Adipocyte (in vitro differentiated cells): ENCODE measurements around the gene ASTL.

Source experiments
- DNase-seq: peaks from one replicate; pipeline ENCODE4 v3.0.0-alpha.2; 2015; ENCODE audit warnings: low read depth
- H3K27me3 ChIP-seq: replicated peaks from 2 replicates; pipeline ENCODE4 v1.7.0; 2013; ENCODE audit warnings: mild to moderate bottlenecking, low read length, moderate library complexity; ENCODE audit not compliant: control insufficient read depth, insufficient read depth
- H3K36me3 ChIP-seq: 2 replicates; pipeline ENCODE4 v1.7.0; 2013; ENCODE audit warnings: low read length, mild to moderate bottlenecking, moderate library complexity; ENCODE audit not compliant: control insufficient read depth, insufficient read depth, severe bottlenecking
- H3K4me1 ChIP-seq: 2 replicates; pipeline ENCODE4 v1.7.0; 2013; ENCODE audit warnings: mild to moderate bottlenecking, low read length, moderate library complexity; ENCODE audit not compliant: control insufficient read depth, insufficient read depth
- H3K4me3 ChIP-seq: 2 replicates; pipeline ENCODE4 v1.7.0; 2013; ENCODE audit warnings: mild to moderate bottlenecking, low read length, moderate library complexity
- H3K9ac ChIP-seq: 2 replicates; pipeline ENCODE4 v1.7.0; 2013; ENCODE audit warnings: mild to moderate bottlenecking, low read length, moderate library complexity
- H3K9me3 ChIP-seq: 2 replicates; pipeline ENCODE4 v1.7.0; 2013; ENCODE audit warnings: mild to moderate bottlenecking, low read length, moderate library complexity; ENCODE audit not compliant: control insufficient read depth

Gene ASTL

DNA sequence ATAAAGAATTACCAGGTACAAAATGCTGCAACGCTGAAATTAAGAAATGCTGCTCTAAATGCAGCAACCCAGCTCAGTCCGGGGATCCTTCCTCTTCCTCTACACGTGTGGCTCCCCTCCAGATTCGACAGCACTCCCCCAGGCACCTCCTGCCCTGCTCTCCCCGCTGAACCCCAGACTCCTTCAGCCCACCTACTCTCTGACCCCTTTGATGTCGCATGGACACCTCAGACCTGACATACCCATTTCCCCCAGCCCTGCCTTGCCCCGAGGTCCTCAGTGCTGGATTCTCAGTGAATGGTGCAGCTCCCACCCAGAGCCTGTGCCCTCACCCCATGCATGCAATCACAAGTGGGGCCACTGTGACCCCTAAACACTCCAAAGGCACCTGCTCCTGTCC lies 17.3 kb downstream of the ASTL start:
- Histone ChIP-seq H3K4me1 (no peaks in the 10 kb centered on the region), H3K9ac (no peak overlapping the region), H3K9me3 (no peaks in the 10 kb centered on the region), H3K4me3 (no peak overlapping the region), H3K27me3 (peaks cover 78% of the 10 kb centered on the region), H3K36me3 (no peaks in the 10 kb centered on the region)
- no peak for DNase-seq

DNA sequence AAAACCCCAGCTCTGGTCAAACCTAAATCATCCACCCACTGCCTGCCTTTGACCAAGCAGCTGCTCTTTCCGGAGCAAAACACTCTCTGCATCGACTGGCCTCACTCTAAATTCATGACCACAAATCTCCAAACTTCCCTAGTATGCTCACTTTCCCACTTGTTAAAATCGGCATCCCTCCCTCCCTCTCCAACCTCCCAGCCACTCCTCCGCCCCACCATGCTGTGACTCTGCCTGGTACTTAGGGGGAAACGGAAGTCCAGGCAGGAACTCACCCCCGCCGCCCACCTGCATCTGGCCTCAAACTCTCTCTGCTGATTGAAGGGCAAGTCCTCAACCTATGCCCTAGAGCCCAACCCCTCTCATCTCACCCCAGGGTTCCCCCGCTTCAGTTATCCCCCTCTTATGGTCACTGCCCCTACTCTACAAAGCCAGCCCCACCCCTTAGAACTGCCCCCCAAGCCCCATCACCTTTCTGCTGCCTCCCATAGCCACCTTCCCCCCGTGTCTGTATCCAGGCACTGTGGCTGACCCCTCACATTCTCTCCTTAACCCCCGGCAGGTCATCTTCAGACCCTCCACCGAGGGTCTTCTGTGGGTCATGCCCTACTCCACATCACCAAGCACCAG lies 18.1 kb downstream of the ASTL start:
- peaks cover 73% of the 10 kb centered on the region for H3K27me3 ChIP-seq

DNA sequence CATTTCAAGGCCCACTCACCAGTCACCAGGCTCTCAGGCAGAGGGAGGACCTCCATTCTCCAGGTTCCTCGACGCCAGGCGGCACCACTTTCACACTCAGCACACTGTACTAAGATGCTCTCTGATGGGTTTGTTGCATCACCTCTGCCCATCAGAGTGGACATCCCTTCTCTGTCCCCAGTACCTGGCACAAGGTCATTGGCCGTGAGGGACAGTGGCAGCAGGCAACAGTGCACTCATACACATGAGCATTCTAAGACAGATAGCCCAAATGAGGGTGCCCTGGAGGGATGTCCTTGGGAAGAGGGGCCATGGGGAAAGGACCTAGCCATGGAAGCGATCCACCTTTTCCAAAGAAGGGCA lies 18.9 kb downstream of the ASTL start:
- DNase-seq: no peak
- Histone ChIP-seq H3K9me3 (no peaks in the 10 kb centered on the region), H3K36me3 (no peaks in the 10 kb centered on the region), H3K4me3 (no peak overlapping the region), H3K4me1 (no peaks in the 10 kb centered on the region), H3K27me3 (peaks cover 66% of the 10 kb centered on the region), H3K9ac (no peak overlapping the region)

More for the DNA sequence above, 18.1 kb downstream of the ASTL start:
- Histone ChIP-seq H3K4me3 (no peak overlapping the region), H3K9ac (no peak overlapping the region), H3K36me3 (no peaks in the 10 kb centered on the region), H3K9me3 (no peaks in the 10 kb centered on the region), H3K4me1 (no peaks in the 10 kb centered on the region)
- no peak for DNase-seq

DNA sequence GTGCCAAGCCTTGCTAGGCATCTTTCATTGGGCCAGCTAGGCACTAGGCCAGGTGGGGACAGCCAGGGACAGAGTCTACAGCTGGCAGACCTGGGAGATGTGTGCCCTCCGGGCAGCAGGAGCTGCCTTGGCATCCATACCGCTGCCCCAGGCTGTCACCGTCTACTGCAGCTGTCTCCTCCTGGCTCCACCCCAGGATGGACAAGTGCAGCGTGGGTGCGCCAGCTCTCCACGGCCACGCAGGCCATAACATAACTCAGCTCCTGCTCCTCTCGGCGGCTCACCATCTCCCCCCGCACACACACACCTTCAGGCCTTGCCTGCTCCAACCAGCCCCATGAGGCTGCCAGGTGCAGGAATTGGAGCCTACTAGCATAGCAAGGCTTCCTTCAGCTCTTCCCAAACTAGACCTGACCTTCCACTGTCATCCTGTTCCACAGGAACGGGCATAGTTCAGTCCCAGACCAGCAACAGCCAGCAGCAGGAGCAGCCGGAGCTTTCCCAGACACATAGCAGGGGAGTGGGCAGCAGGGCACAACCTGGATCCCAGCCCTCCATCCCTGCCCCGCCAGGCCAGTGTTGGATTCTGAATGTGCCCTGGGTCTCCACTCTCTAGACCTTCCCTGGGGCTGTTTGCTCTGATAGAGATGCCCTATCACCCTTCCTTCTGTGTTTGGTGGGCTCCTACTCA lies 19.5 kb downstream of the ASTL start:
- H3K9ac ChIP-seq: no peak overlapping the region
- H3K36me3 ChIP-seq: no peaks in the 10 kb centered on the region
- no peaks in the 10 kb centered on the region for H3K9me3 ChIP-seq
- no peaks in the 10 kb centered on the region for H3K4me1 ChIP-seq
- peaks cover 70% of the 10 kb centered on the region for H3K27me3 ChIP-seq
- no peak overlapping the region for H3K4me3 ChIP-seq
- no peak for DNase-seq

DNA sequence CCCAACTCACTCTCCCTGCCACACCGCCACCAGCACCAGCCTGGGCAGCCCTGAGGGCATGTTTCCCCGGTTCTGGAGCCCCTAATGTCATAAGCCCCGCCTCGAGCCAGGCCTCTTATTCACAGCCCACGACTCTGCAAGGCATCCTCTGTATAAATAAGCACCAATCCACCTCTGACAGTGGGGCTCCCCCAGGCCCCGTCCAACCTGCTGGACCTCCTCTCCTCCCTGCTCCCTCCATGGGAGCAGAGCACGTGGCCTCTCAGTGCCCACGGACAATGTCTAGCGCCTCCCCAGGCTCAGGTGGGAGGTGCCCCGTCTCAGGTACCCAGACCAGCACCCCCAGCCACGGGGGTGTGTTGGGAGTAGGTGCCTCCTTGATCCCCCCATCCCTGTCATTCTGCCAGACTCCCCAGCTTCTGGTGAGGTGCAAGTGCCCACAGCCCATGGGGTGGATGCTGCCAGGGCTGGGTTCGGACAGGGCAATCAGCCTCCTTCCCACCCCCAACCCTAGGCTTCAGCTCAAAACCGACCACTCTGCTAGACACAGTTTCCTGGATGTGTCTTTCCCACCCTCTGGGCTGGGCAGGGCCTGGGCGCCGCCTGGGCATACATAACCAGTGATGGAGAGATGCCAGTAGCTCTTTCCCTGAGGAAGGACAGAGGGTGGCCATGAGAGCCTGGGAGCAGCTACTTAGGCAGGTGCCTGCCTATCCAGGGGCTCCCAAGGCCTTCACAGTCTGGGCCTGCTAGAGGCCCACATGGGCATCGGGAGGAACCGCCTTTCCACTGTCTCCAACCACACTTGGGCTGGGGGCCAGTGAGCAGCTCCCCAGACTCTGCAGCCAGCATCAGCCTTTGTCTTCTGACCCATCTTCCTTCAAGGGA lies 20.4 kb downstream of the ASTL start:
- no peak overlapping the region for H3K9ac ChIP-seq
- no peaks in the 10 kb centered on the region for H3K9me3 ChIP-seq
- H3K36me3 ChIP-seq: no peaks in the 10 kb centered on the region
- no peak for DNase-seq
- no peaks in the 10 kb centered on the region for H3K4me1 ChIP-seq
- H3K4me3 ChIP-seq: no peak overlapping the region
- H3K27me3 ChIP-seq: peaks cover 62% of the 10 kb centered on the region

DNA sequence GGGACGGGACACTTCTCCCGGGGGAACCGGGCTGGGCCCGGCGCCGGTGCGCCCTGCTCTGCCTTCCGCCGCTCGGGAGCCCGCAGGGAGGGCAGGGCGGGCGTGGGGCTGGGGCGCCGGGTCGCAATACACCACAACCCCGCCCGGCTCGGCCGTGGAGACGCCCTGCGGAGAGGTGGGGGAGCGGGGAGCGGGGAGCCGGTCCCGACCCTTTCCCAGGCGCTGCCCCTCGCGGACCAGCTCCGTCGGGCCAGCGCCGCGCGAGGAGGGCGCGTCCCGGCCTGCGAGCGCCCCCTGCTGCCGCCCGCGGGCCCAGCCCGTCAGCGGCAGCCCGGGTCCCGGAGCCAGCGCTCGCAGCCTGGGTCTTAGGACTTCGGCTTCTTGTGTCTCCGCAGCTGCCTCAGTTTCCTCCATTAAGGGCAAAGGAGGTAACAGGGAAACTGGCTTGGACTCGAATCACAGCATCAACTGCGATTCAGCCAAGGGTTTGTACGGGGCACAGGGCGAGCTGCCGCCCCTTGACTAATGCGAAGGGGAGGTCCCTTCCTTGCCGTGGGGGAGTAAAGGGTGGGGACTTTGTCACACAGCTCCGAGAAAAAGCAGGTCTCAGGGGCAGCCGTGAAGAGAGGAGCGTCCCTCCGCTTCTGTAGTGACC lies 21.3 kb downstream of the ASTL start:
- Histone ChIP-seq H3K4me1 (no peaks in the 10 kb centered on the region), H3K9me3 (no peaks in the 10 kb centered on the region), H3K9ac (peak overlapping the region; percentile 29), H3K27me3 (peaks cover 54% of the 10 kb centered on the region), H3K4me3 (peak overlapping the region; percentile 41), H3K36me3 (no peaks in the 10 kb centered on the region)
- DNase-seq: peak; percentile 78

DNA sequence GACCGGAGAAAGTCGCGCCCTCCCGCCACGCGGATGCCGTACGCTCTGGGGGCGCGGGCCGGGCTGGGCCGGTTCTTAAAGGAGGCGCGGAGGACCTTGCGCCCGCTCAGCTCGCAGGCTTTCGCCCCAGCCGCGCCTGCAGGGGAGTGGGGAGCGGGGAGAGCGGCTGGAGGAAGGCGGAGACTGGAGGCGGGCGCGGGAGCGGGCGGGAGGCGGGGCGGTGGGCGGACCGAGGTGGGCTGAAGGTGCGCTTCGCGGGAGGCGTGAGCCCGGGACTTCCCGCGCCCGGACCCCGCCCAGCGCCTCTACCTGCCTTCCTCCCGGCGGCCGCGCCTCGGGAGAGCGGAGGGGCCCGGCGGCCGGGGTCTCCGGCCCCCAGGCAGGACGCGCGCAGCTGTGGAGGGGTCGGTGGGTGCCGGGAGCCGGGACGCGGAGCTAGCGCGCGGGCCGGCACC lies 21.9 kb downstream of the ASTL start, which contains the start of gene ADRA2B:
TSS of gene ADRA2B (minus strand) at position 148 of the 455 bp plus-strand sequence. CDS start 422 bp downstream, outside the sequence.
- Histone ChIP-seq H3K4me3 (peak within 1 kb of the TSS; percentile 41), H3K9me3 (no peaks in the 10 kb centered on the region), H3K9ac (peak within 1 kb of the TSS; percentile 29), H3K4me1 (no peaks in the 10 kb centered on the region), H3K27me3 (peaks cover 49% of the 10 kb centered on the region), H3K36me3 (no peaks in the 10 kb centered on the region)
- peak; percentile 45 for DNase-seq

DNA sequence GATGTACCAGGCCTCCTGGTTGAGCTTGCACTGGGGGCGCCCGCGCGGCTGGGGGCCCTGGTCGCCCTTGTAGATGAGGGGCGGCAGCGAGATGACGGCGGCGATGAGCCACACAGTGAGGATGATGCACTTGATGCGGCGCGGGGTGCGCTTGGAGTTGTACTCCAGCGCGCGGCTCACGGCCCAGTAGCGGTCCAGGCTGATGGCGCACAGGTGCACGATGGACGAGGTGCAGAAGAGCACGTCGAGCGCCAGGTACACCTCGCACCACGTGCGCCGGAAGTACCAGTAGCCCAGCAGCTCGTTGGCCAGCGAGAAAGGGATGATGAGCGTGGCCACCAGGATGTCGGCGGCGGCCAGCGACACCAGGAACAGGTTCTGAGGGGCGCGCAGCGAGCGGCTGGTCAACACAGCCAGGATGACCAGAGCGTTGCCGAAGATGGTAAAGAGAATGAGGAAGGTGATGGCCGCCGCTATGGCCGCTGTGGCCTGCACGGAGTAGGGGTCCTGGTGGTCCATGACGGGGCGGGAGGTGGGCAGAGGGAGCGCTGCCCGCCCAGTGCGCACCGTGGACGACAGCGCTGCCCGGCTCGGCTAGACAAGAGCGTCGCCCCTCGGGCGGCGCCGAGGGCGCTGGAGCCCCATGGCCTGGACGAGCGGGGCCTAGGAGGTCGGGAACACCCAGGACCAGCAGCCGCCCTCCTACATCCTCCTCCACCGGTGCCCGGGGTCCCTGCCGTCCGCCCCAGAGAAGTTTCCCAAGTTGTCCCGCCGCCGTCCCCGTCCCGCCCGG lies 22.5 kb downstream of the ASTL start:
- H3K27me3 ChIP-seq: peaks cover 42% of the 10 kb centered on the region
- no peak overlapping the region for H3K9ac ChIP-seq
- H3K4me1 ChIP-seq: no peaks in the 10 kb centered on the region
- H3K9me3 ChIP-seq: no peaks in the 10 kb centered on the region
- peak overlapping the region; percentile 23 for H3K4me3 ChIP-seq
- H3K36me3 ChIP-seq: no peaks in the 10 kb centered on the region
- DNase-seq: no peak

DNA sequence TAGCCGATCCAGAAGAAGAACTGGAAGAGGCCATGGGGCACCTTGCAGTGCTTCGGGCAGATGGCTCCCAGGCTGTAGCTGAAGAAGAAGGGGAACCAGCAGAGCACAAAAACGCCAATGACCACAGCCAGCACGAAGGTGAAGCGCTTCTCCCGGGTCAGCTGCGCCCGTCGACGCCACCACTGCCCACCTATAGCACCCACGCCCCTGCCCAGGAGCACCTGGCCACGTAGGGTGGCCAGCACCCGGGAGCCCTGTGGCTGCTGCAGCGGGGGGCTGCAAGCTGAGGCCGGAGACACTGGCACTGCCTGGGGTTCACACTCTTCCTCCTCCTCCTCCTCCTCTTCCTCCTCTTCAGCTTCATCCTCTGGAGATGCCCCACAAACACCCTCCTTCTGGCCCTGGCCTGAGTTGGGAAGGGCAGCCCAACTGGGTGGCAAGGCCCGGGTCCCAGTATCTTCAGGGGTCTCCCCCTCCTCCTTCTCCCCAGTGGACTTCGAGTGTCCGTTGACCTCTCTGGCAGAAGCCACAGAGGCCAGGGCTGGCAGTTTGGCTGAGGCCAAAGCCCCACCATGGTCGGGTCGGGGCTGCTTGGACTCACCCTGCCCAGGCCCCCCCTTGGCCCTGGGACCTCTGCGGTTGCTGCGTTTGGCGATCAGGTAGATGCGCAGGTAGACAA lies 23.3 kb downstream of the ASTL start:
- H3K9ac ChIP-seq: no peak overlapping the region
- no peaks in the 10 kb centered on the region for H3K36me3 ChIP-seq
- H3K4me3 ChIP-seq: no peak overlapping the region
- H3K4me1 ChIP-seq: no peaks in the 10 kb centered on the region
- no peak for DNase-seq
- H3K9me3 ChIP-seq: no peaks in the 10 kb centered on the region
- H3K27me3 ChIP-seq: peaks cover 37% of the 10 kb centered on the region

DNA sequence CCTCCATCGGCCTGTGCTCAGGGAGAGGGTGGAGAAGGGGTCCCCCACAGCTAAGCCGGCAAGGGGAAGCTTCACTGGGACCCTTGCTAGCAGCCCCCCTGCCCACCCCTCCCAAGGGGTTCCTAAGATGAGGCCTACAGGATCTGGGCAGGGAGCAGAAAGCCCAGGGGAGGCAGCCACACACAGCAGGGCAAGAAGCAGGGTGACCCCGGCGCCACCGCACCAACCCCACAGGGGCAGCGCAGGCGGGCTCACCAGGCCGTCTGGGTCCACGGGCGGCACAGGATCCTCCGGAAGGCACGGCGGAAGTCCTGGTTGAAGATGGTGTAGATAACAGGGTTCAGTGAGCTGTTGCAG lies 23.8 kb downstream of the ASTL start:
- Histone ChIP-seq H3K4me1 (no peaks in the 10 kb centered on the region), H3K36me3 (no peaks in the 10 kb centered on the region), H3K9ac (no peak overlapping the region), H3K9me3 (no peaks in the 10 kb centered on the region), H3K4me3 (no peak overlapping the region), H3K27me3 (peaks cover 37% of the 10 kb centered on the region)
- DNase-seq: no peak
